ENCODE measurements around the gene IL27RA.

The IL27RA gene

GRCh38 chr19:14082675-14082960, 51.1 kb downstream of the IL27RA start:
- no peak overlapping the region for H3K4me3 ChIP-seq (ENCODE audit: low read depth, low read length)
- no peak for TF ChIP-seq CTCF (IDR thresholded peaks at IDR 0.05; ENCODE audit: low read depth, low read length)
- H3K9me3 ChIP-seq, result no peaks in the 10 kb centered on the region
- no peak for DNase-seq
- no peaks in the 10 kb centered on the region for H3K4me1 ChIP-seq
- no peaks in the 10 kb centered on the region for H3K36me3 ChIP-seq
- H3K27me3 ChIP-seq, result no peaks in the 10 kb centered on the region

DNA sequence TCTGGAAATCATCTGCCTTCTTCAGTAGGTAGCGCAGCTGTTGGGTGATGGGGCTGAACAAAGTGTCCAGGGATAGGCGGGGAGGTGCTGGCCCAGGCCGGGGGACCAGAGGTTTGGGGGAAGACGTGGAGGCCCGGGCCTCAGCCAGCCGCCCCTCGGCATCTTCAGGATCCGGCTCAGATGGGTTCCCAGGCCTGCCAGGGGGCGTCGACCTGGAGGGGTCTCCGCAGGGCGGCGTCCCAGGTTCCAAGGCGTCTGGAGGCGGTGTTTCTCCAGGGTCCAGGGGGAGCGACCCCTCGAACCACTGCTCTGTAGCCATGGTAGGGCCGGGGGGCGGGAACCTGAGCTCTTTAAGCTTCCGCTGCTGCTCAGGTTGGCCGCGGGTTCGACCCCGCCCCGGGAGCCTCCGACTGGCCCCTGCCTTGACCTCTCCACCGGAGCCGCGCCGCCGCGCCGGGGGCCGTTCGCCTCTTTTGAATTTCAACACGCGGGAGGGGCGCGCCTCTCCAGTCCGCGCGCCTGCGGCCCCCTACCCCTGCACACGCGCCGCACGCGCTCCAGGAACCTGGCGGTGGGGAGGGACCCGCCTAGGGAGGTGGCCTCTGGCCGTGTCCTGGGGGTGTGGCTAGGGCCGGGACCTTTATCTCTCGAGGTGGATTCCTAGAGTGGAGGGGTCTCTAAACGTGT, 53.9 kb downstream of the IL27RA start, which contains the start of gene C19orf67:
TSS of gene C19orf67 (minus strand) at position 475 of the 687 bp plus-strand sequence. CDS start at position 319, 156 bp downstream.
- no peak within 1 kb of the TSS for H3K4me3 ChIP-seq (ENCODE audit: low read depth, low read length)
- H3K9me3 ChIP-seq, result no peaks in the 10 kb centered on the region
- H3K36me3 ChIP-seq, result peaks cover 11% of the 10 kb centered on the region
- no peaks in the 10 kb centered on the region for H3K4me1 ChIP-seq
- DNase-seq, result no peak
- no peak for TF ChIP-seq CTCF (IDR thresholded peaks at IDR 0.05; ENCODE audit: low read depth, low read length)
- no peaks in the 10 kb centered on the region for H3K27me3 ChIP-seq

DNA sequence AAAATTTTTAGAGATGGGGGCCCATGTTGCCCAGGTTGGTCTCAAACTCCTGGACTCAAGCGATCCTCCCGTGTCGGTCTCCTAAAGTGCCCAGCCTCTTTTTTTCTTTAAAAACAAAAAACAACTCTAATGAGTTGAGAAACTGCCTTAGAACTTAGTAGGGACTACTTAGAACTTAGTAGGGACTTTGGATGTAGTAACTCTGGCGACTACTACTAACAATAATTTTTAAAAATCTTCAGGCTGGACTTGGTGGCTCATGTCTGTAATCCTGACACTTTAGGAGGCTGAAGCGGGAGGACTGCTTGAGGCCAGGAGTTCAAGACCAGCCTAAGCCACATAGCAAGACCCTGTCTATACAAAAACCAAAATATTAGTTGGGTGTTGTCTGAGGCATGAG, 54.5 kb downstream of the IL27RA start:
- no peaks in the 10 kb centered on the region for H3K9me3 ChIP-seq
- H3K4me3 ChIP-seq (ENCODE audit: low read depth, low read length), result no peak overlapping the region
- H3K27me3 ChIP-seq, result no peaks in the 10 kb centered on the region
- H3K36me3 ChIP-seq, result peaks cover 11% of the 10 kb centered on the region
- H3K4me1 ChIP-seq, result no peaks in the 10 kb centered on the region
- no peak for TF ChIP-seq CTCF (IDR thresholded peaks at IDR 0.05; ENCODE audit: low read depth, low read length)
- DNase-seq, result no peak

GRCh38 chr19:14088634-14089411, 57.3 kb downstream of the IL27RA start:
- Histone ChIP-seq H3K4me3 (ENCODE audit: low read depth, low read length) (peak overlapping the region; percentile 46), H3K27me3 (no peaks in the 10 kb centered on the region), H3K4me1 (no peaks in the 10 kb centered on the region), H3K36me3 (peaks cover 11% of the 10 kb centered on the region), H3K9me3 (peaks cover 6% of the 10 kb centered on the region)
- no peak for TF ChIP-seq CTCF (IDR thresholded peaks at IDR 0.05; ENCODE audit: low read depth, low read length)
- DNase-seq, result no peak

DNA sequence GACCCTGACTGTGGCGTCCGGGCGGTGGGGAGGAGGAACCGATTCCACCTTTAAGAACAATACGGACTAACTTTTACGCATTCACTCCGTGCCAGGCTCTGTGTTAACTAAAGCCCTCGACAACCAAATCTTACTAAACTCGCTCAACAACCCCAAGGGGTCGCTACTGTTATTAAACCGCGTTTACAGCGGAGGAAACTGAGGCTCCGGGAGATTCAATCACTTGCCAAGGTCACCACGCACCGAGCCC, 57.8 kb downstream of the IL27RA start:
- Histone ChIP-seq H3K27me3 (no peaks in the 10 kb centered on the region), H3K36me3 (peaks cover 11% of the 10 kb centered on the region), H3K4me1 (no peaks in the 10 kb centered on the region), H3K9me3 (peaks cover 6% of the 10 kb centered on the region), H3K4me3 (ENCODE audit: low read depth, low read length) (peak overlapping the region; percentile 46)
- peak; percentile 26; the same call in 1 of the 2 replicates for TF ChIP-seq CTCF (IDR thresholded peaks at IDR 0.05; ENCODE audit: low read depth, low read length)
- DNase-seq, result no peak

Measured in BE2C (cell line).